SK-N-SH (cell line): ENCODE data around the gene AVPR1A. TPM values are rescaled to one million over a fixed set of nuclear protein-coding genes. Genes with fewer than 3 reads are reported as not detected.

Source experiments
- CTCF ChIA-PET: fragments of 300-600, 350-600 bp; formaldehyde crosslinking; extraction: SDS; loops from one replicate; lab custom pipeline; 2021; lab: Yijun Ruan, JAX
- POLR2A ChIA-PET: fragments of 350-600 bp; sonication (Branson Sonifier 250); formaldehyde crosslinking; extraction: SDS; loops from one replicate; lab custom pipeline; 2020; ENCODE audit warnings: antibody characterized with exemption, inconsistent platforms; lab: Yijun Ruan, JAX
- DNase-seq: peaks from one replicate; pipeline ENCODE4 v3.0.0; 2012
- H2AFZ ChIP-seq: fragments of 200-600 bp; sonication (generic); 2 replicates; pipeline ENCODE4 v1.8.1; 2016; ENCODE audit warnings: antibody characterized with exemption, mild to moderate bottlenecking, low read depth
- H3F3A ChIP-seq: fragments of 200-600 bp; sonication (generic); replicated peaks from 2 replicates; pipeline ENCODE3; 2016; ENCODE audit warnings: antibody characterized with exemption, mild to moderate bottlenecking; ENCODE audit not compliant: insufficient read depth
- H3K27ac ChIP-seq, 2 experiments: fragments of 200-500 bp in 1 of 2; fragments of 200-600 bp in 1 of 2; sonication (Bioruptor generic) in 1 of 2; sonication (generic), shearing (Covaris generic) in 1 of 2; 2 replicates each; pipeline versions ENCODE4 v1.5.1 to v1.6.1; 2014 to 2016; ENCODE audit warnings: low read depth in 2 of 2, inconsistent platforms in 1 of 2, low read length in 1 of 2, mild to moderate bottlenecking in 1 of 2, mixed read lengths in 1 of 2
- H3K27me3 ChIP-seq: fragments of 200-600 bp; sonication (generic), shearing (Covaris generic); 2 replicates; pipeline ENCODE4 v1.6.1; 2016; ENCODE audit warnings: mixed run types; ENCODE audit not compliant: insufficient read depth
- H3K36me3 ChIP-seq, 2 experiments: fragments of 200-500 bp in 1 of 2; fragments of 200-600 bp in 1 of 2; sonication (Bioruptor generic) in 1 of 2; sonication (generic) in 1 of 2; replicated peaks in 1 of 2; 2 replicates each; pipeline versions ENCODE3 to v1.5.1; 2014 to 2016; ENCODE audit warnings: low read length in 1 of 2, mild to moderate bottlenecking in 1 of 2; ENCODE audit not compliant: insufficient read depth in 2 of 2, control insufficient read depth in 1 of 2
- H3K4me1 ChIP-seq, 2 experiments: fragments of 200-500 bp in 1 of 2; fragments of 200-600 bp in 1 of 2; sonication (Bioruptor generic) in 1 of 2; sonication (generic), shearing (Covaris generic) in 1 of 2; 2 replicates each; pipeline versions ENCODE4 v1.5.1 to v1.6.1; 2014 to 2016; ENCODE audit warnings: low read depth in 1 of 2, low read length in 1 of 2, mixed run types in 1 of 2; ENCODE audit not compliant: insufficient read depth in 2 of 2, control insufficient read depth in 1 of 2
- H3K4me2 ChIP-seq: fragments of 200-600 bp; sonication (generic), shearing (Covaris generic); 2 replicates; pipeline ENCODE4 v1.6.1; 2017; ENCODE audit warnings: mixed run types
- H3K4me3 ChIP-seq, 2 experiments: fragments of 200-500 bp in 1 of 2; fragments of 200-600 bp in 1 of 2; sonication (Bioruptor generic) in 1 of 2; sonication (generic), shearing (Covaris generic) in 1 of 2; 2 replicates each; pipeline versions ENCODE4 v1.5.1 to v1.8.1; 2014 to 2016; ENCODE audit warnings: low read depth in 2 of 2, inconsistent platforms in 1 of 2, low read length in 1 of 2, mild to moderate bottlenecking in 1 of 2, mixed read lengths in 1 of 2, moderate library complexity in 1 of 2
- H3K79me2 ChIP-seq: fragments of 200-600 bp; sonication (generic); 2 replicates; pipeline ENCODE4 v1.8.1; 2017; ENCODE audit warnings: mild to moderate bottlenecking; ENCODE audit not compliant: insufficient read depth
- H3K9ac ChIP-seq: fragments of 200-600 bp; sonication (generic); 2 replicates; pipeline ENCODE4 v1.6.1; 2017; ENCODE audit warnings: mixed run types
- H3K9me2 ChIP-seq: fragments of 200-600 bp; sonication (generic); 2 replicates; pipeline ENCODE4 v1.6.1; 2017; ENCODE audit warnings: mixed run types
- H3K9me3 ChIP-seq: fragments of 200-600 bp; sonication (generic); 2 replicates; pipeline ENCODE4 v1.6.1; 2017; ENCODE audit warnings: mixed run types, mild to moderate bottlenecking, moderate library complexity
- H4K20me1 ChIP-seq: fragments of 200-600 bp; sonication (generic); 2 replicates; pipeline ENCODE4 v1.6.1; 2017; ENCODE audit warnings: mild to moderate bottlenecking, mixed run types; ENCODE audit not compliant: insufficient read depth
- CHD2 ChIP-seq: fragments of 150-350 bp; IDR thresholded peaks from 2 replicates; pipeline ENCODE4 v1.6.1; 2018; ENCODE audit warnings: low read length; ENCODE audit not compliant: partially characterized antibody
- CTCF ChIP-seq: fragments of 200-600 bp; sonication (generic); IDR thresholded peaks from 2 replicates; pipeline ENCODE4 v1.6.1; 2017; ENCODE audit warnings: antibody characterized with exemption, mild to moderate bottlenecking, moderate library complexity
- ELF1 ChIP-seq: IDR thresholded peaks from 2 replicates; pipeline ENCODE4 v1.4.0; 2012
- EZH2phosphoT487 ChIP-seq: fragments of 200-600 bp; sonication (generic); IDR thresholded peaks from 2 replicates; pipeline ENCODE4 v1.6.1; 2017; ENCODE audit warnings: low read depth, mixed run types, mild to moderate bottlenecking, antibody characterized with exemption, moderate library complexity, borderline replicate concordance
- IRF3 ChIP-seq: fragments of 150-350 bp; IDR thresholded peaks from 2 replicates; pipeline ENCODE4 v1.6.1; 2016; ENCODE audit warnings: mild to moderate bottlenecking, low read depth, low read length
- JUND ChIP-seq: IDR thresholded peaks from 2 replicates; pipeline ENCODE4 v1.4.0; 2012
- MEF2A ChIP-seq: IDR thresholded peaks from 2 replicates; pipeline ENCODE4 v1.4.0; 2012; ENCODE audit warnings: low read depth, borderline replicate concordance
- NFIC ChIP-seq: IDR thresholded peaks from 2 replicates; pipeline ENCODE4 v1.4.0; 2012; ENCODE audit warnings: borderline replicate concordance
- PBX3 ChIP-seq: IDR thresholded peaks from 2 replicates; pipeline ENCODE4; 2012
- POLR2AphosphoS5 ChIP-seq: IDR thresholded peaks from 2 replicates; pipeline ENCODE4 v1.6.1; 2012; ENCODE audit warnings: low read depth, low read length
- RAD21 ChIP-seq: IDR thresholded peaks from 2 replicates; pipeline ENCODE4 v1.6.1; 2012; ENCODE audit warnings: mild to moderate bottlenecking, low read length
- RCOR1 ChIP-seq: fragments of 150-350 bp; IDR thresholded peaks from 2 replicates; pipeline ENCODE4 v1.6.1; 2017; ENCODE audit warnings: antibody characterized with exemption, low read length
- RFX5 ChIP-seq: IDR thresholded peaks from 2 replicates; pipeline ENCODE4 v1.6.1; 2012; ENCODE audit warnings: mild to moderate bottlenecking, improper control_type of control experiment, low read length
- RXRA ChIP-seq: IDR thresholded peaks from 2 replicates; pipeline ENCODE4 v1.4.0; 2012; ENCODE audit warnings: low read depth, mild to moderate bottlenecking, borderline replicate concordance
- SIN3A ChIP-seq: IDR thresholded peaks from 2 replicates; pipeline ENCODE4 v1.6.1; 2012; ENCODE audit warnings: low read depth, mild to moderate bottlenecking, low read length, moderate library complexity, borderline replicate concordance
- TAF1 ChIP-seq: IDR thresholded peaks from 2 replicates; pipeline ENCODE4 v1.6.1; 2012; ENCODE audit warnings: low read depth, mild to moderate bottlenecking, low read length, moderate library complexity, borderline replicate concordance
- TCF12 ChIP-seq: IDR thresholded peaks from 2 replicates; pipeline ENCODE4 v1.4.0; 2012
- TEAD4 ChIP-seq: IDR thresholded peaks from 2 replicates; pipeline ENCODE4 v1.4.0; 2012; ENCODE audit warnings: mild to moderate bottlenecking, borderline replicate concordance; ENCODE audit not compliant: insufficient read depth
- ZBTB33 ChIP-seq: IDR thresholded peaks from 2 replicates; pipeline ENCODE4 v1.4.0; 2012; ENCODE audit warnings: low read depth, borderline replicate concordance
- whole genome bisulfite sequencing: methylation state at CpG from one replicate; pipeline ENCODE4 v1.1.6; 2017; ENCODE audit warnings: low lambda C conversion rate; 5-methylcytosine and 5-hydroxymethylcytosine counted together
- polyA plus RNA-seq, 3 experiments: library from polyadenylated mRNA; depleted of rRNA; stranded (reverse); fragments of >200 nt; gene quantifications; 2 replicates each; pipeline ENCODE4 v1.2.3, GENCODE V29; 2012

AVPR1A gene
- polyA plus RNA-seq, 1 of the 3 experiments (the other 2 are of a cell fraction): not detected

DNA sequence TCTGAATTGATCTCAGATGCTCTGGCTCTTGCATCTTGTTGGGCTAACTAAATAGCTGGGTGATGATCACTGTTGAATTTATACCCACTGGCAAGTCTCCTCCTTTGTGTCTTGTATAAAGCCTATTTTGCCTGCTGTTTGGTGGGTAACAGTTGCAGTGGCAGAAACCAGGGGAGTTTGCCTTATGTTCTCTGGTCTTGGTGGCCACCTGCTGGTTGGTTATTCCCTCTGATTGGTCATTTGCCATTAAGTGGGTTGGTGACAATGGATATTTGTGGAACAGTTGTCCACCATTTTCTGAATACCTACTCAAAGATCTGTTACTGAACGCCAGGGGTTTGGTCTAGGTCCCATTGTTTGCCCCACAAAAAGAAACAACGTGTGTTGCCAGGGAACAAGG is 52.1 kb downstream of the AVPR1A start:
- no peaks in the 10 kb centered on the region for H3K9me2 ChIP-seq
- H3F3A ChIP-seq: no peaks in the 10 kb centered on the region
- no peak overlapping the region for H3K4me3 ChIP-seq
- H3K9me3 ChIP-seq: no peaks in the 10 kb centered on the region
- POLR2A ChIA-PET: no interaction called here
- no peak overlapping the region for H3K4me2 ChIP-seq
- no peaks in the 10 kb centered on the region; the same call in 1 of the 2 replicates for H3K27me3 ChIP-seq
- CTCF ChIA-PET: no interaction called here
- TF ChIP-seq IRF3: no peak
- no peak for TF ChIP-seq JUND
- no peak for TF ChIP-seq POLR2AphosphoS5
- no peak for TF ChIP-seq RCOR1
- no peak for TF ChIP-seq PBX3
- no peak for TF ChIP-seq EZH2phosphoT487
- no peak for TF ChIP-seq TEAD4
- no peak for TF ChIP-seq CHD2
- no peak for TF ChIP-seq TAF1
- TF ChIP-seq NFIC: no peak
- no peak for TF ChIP-seq RAD21
- no peak for TF ChIP-seq ZBTB33
- DNase-seq: no peak
- H3K79me2 ChIP-seq: no peaks in the 10 kb centered on the region
- H4K20me1 ChIP-seq: no peaks in the 10 kb centered on the region
- 5% methylated on average over 2 of the region's 2 CpGs for WGBS
- no peaks in the 10 kb centered on the region for H3K4me1 ChIP-seq
- H3K36me3 ChIP-seq: no peaks in the 10 kb centered on the region
- H3K9ac ChIP-seq: no peak overlapping the region
- H3K27ac ChIP-seq: no peak overlapping the region
- no peak overlapping the region for H2AFZ ChIP-seq

- Histone ChIP-seq H3K9me3 (no peaks in the 10 kb centered on the region), H4K20me1 (no peaks in the 10 kb centered on the region), H3K79me2 (no peaks in the 10 kb centered on the region), H3K4me1 (no peaks in the 10 kb centered on the region), H3K4me3 (no peak overlapping the region; a peak in 1 of 4 replicates), H3K9me2 (no peaks in the 10 kb centered on the region), H3K9ac (no peak overlapping the region), H3K27ac (no peak overlapping the region), H2AFZ (no peak overlapping the region), H3K36me3 (no peaks in the 10 kb centered on the region), H3F3A (no peaks in the 10 kb centered on the region), H3K4me2 (no peak overlapping the region), H3K27me3 (peaks cover 3% of the 10 kb centered on the region; the same call in 1 of the 2 replicates)
- CTCF ChIA-PET: no interaction called here
- no peak for DNase-seq
- WGBS: 9% methylated on average over 7 of the region's 7 CpGs
- POLR2A ChIA-PET: interaction anchor here (0.7 kb wide), 1 partner anchor 16 kb away, joined by 4 read pairs; no protein-coding TSS in a partner anchor
- TF ChIP-seq RFX5 (no peak), PBX3 (no peak), ZBTB33 (no peak), CTCF (no peak), RXRA (no peak), SIN3A (no peak), ELF1 (no peak), MEF2A (no peak), TCF12 (no peak)
Measured at GRCh38 chr12:63095369-63095980, 55.5 kb downstream of the AVPR1A start.
